ENCODE results near the gene GON7. TPM values are rescaled to one million over a fixed set of nuclear protein-coding genes. Genes with fewer than 3 reads are reported as not detected.
A peak's percentile ranks its signal among the peaks of the same experiment; 100 is the strongest.

GON7 gene
- total RNA-seq, 1 donor, result 11.6 TPM

DNA sequence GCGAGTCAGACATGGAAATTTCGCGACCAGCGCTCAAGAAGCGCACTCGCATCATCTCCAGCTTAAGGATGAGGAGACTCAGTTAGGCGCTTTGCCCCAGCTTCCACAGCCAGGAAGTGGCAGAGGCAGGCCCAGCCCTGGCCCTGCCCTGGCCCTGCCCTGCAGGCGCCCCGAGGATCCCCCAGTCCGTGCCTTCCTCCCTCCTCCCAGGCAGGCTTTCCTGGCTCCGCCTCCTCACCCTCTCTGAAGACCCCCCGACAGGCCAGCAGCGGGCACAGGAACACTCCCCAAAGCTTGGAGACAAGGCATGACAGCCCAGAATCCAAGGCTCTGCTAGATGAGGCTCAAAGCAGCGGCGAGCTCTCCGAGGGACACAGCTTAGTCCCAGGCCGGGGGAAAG is 25.3 kb upstream of the GON7 start:
- no peak for TF ChIP-seq CTCF (IDR thresholded peaks at IDR 0.05; ENCODE audit: extremely low read depth, low read depth, low read length)
- no peaks in the 10 kb centered on the region for H3K9me3 ChIP-seq (ENCODE audit: low read depth, low read length)
- H3K79me2 ChIP-seq (ENCODE audit: insufficient read depth, low read length), result no peaks in the 10 kb centered on the region
- no peaks in the 10 kb centered on the region for H3K27me3 ChIP-seq (ENCODE audit: insufficient read depth, low read length)
- peaks cover 9% of the 10 kb centered on the region for H3K4me1 ChIP-seq (ENCODE audit: insufficient read depth, low read length)
- H2AFZ ChIP-seq (ENCODE audit: low read length), result peak overlapping the region; percentile 81
- DNase-seq (ENCODE audit: insufficient read length, low spot score, missing footprints), result peak; percentile 35
- no peaks in the 10 kb centered on the region for H4K20me1 ChIP-seq (ENCODE audit: insufficient read depth, low read length)
- H3K27ac ChIP-seq (ENCODE audit: low read depth, low read length), result peak overlapping the region; percentile 24
- peak overlapping the region; percentile 78 for H3K4me2 ChIP-seq (ENCODE audit: insufficient read depth, low read length)
- peak overlapping the region; percentile 65 for H3K4me3 ChIP-seq (ENCODE audit: insufficient read depth, low read length)
- H3K36me3 ChIP-seq (ENCODE audit: insufficient read depth, low read length), result peaks cover 12% of the 10 kb centered on the region

DNA sequence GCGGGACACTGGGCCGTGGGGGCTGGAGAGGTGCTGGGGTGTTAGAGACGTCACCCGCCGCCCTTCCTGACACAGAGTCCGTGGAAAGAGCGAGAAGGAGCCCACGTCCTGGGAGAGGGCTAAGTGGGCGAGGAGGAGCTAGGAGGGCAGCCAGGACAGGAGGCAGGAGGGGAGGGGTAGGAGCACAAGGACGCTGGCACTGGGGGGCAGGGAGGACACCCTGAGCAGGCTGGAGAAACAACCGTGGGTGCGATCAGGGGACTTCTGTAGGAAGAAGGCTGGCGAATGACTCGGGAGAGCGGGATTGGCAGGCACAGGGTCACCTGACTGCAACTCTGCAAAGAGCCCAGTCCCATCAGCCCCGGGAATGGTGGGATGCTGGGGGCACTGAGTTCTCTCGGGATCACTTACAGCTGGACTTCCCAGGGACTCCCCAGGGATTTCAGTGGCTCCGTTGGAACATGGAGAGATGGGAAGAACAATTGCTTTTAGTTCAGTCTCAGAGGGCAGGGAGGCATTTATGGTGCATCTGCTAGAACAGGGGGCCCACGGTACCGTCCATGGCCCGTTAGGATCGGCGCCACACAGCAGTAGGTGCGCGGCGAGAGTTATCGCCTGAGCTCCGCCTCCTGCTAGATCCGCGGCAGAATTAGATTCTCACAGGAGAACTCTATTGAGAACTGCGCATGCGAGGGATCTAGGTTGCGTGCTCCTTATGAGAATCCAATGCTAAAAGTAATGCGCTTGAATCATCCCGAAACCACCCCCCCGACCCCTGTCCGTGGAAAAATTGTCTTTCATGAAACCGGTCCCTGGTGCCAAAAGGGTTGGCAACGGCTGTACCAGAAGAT is 24.5 kb upstream of the GON7 start:
- no peaks in the 10 kb centered on the region for H3K9me3 ChIP-seq (ENCODE audit: low read depth, low read length)
- TF ChIP-seq CTCF (IDR thresholded peaks at IDR 0.05; ENCODE audit: extremely low read depth, low read depth, low read length), result no peak
- H3K4me2 ChIP-seq (ENCODE audit: insufficient read depth, low read length), result peak overlapping the region; percentile 78
- H3K27ac ChIP-seq (ENCODE audit: low read depth, low read length), result peak overlapping the region; percentile 42
- peak overlapping the region; percentile 81 for H2AFZ ChIP-seq (ENCODE audit: low read length)
- H3K79me2 ChIP-seq (ENCODE audit: insufficient read depth, low read length), result no peaks in the 10 kb centered on the region
- H3K36me3 ChIP-seq (ENCODE audit: insufficient read depth, low read length), result peaks cover 17% of the 10 kb centered on the region
- H3K4me1 ChIP-seq (ENCODE audit: insufficient read depth, low read length), result peaks cover 9% of the 10 kb centered on the region
- peak; percentile 88 for DNase-seq (ENCODE audit: insufficient read length, low spot score, missing footprints)
- H3K4me3 ChIP-seq (ENCODE audit: insufficient read depth, low read length), result peak overlapping the region; percentile 65
- H3K27me3 ChIP-seq (ENCODE audit: insufficient read depth, low read length), result no peaks in the 10 kb centered on the region
- no peaks in the 10 kb centered on the region for H4K20me1 ChIP-seq (ENCODE audit: insufficient read depth, low read length)

DNA sequence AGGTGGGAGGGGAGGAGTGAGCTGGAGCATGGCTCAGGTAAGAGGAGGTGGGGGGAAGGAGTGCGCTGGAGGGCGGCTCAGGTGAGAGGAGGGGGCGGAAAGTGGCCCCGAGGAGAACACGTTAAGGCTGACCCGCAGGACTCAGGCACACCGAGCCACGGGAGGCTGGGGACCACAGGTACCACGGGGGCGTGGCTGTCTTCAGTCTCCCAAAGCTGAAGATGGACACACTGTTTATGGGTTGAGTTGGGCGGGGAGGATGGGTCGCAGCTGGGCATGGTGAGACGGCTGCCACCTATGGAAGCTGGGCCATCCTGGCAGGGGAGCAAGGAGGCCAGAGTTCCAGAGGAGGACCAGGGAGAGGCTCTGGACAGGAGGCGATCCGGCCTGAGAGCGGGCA is 23.7 kb upstream of the GON7 start:
- Histone ChIP-seq H3K4me2 (ENCODE audit: insufficient read depth, low read length) (peak overlapping the region; percentile 78), H2AFZ (ENCODE audit: low read length) (no peak overlapping the region)

More for the DNA sequence above, 23.7 kb upstream of the GON7 start:
- Histone ChIP-seq H3K27ac (ENCODE audit: low read depth, low read length) (no peak overlapping the region), H3K4me3 (ENCODE audit: insufficient read depth, low read length) (peak overlapping the region; percentile 65), H4K20me1 (ENCODE audit: insufficient read depth, low read length) (no peaks in the 10 kb centered on the region), H3K27me3 (ENCODE audit: insufficient read depth, low read length) (no peaks in the 10 kb centered on the region), H3K4me1 (ENCODE audit: insufficient read depth, low read length) (peaks cover 9% of the 10 kb centered on the region), H3K9me3 (ENCODE audit: low read depth, low read length) (no peaks in the 10 kb centered on the region), H3K36me3 (ENCODE audit: insufficient read depth, low read length) (peaks cover 17% of the 10 kb centered on the region), H3K79me2 (ENCODE audit: insufficient read depth, low read length) (no peaks in the 10 kb centered on the region)
- DNase-seq (ENCODE audit: insufficient read length, low spot score, missing footprints), result peak; percentile 53
- TF ChIP-seq CTCF (IDR thresholded peaks at IDR 0.05; ENCODE audit: extremely low read depth, low read depth, low read length), result no peak

All from osteoblast (primary cell).